HG03442 (cell line): ENCODE measurements around the gene ANXA2R.
"Not testable (repeated sequence)": the region's sequence is repeated elsewhere in the genome, so short reads cannot be mapped to it uniquely, and the experiment has no call there.

Experiments used
- ATAC-seq: cut with Tn5 transposase; IDR thresholded peaks from one replicate; pipeline ENCODE4 v1.9.1; 2021; ENCODE audit warnings: mild to moderate bottlenecking, moderate library complexity; ENCODE audit not compliant: unreplicated experiment

Gene ANXA2R

GRCh38 chr5:43036409-43036808 lies 3.7 kb downstream of the ANXA2R start:
- no peak for ATAC-seq

GRCh38 chr5:43034591-43034968 lies 5.5 kb downstream of the ANXA2R start:
- ATAC-seq, result no peak

- ATAC-seq, result no peak
Observed at GRCh38 chr5:43033841-43034590, 6.1 kb downstream of the ANXA2R start.

GRCh38 chr5:43027054-43027785 lies 12.9 kb downstream of the ANXA2R start:
- no peak for ATAC-seq

- not testable (repeated sequence) for ATAC-seq
Observed at GRCh38 chr5:43025184-43025950, 14.8 kb downstream of the ANXA2R start.

GRCh38 chr5:43024217-43024616 lies 15.9 kb downstream of the ANXA2R start:
- no peak for ATAC-seq

GRCh38 chr5:43021151-43021550 lies 19.0 kb downstream of the ANXA2R start:
- no peak for ATAC-seq

- ATAC-seq, result peak; percentile 15
Observed at GRCh38 chr5:43020399-43020746, 19.7 kb downstream of the ANXA2R start.

GRCh38 chr5:43019614-43020398 lies 20.3 kb downstream of the ANXA2R start:
- peak; percentile 68 for ATAC-seq

GRCh38 chr5:43019291-43019613 lies 20.9 kb downstream of the ANXA2R start:
- no peak for ATAC-seq

GRCh38 chr5:43017428-43017815 lies 22.7 kb downstream of the ANXA2R start:
- ATAC-seq, result peak; percentile 20

GRCh38 chr5:43016217-43016779 lies 23.8 kb downstream of the ANXA2R start:
- no peak for ATAC-seq

- ATAC-seq, result no peak
Observed at GRCh38 chr5:43014522-43014921, 25.6 kb downstream of the ANXA2R start.

- ATAC-seq, result no peak
Observed at GRCh38 chr5:43010935-43011315, 29.2 kb downstream of the ANXA2R start.

- ATAC-seq, result peak; percentile 37
Observed at GRCh38 chr5:43008363-43009153, 31.6 kb downstream of the ANXA2R start.

- ATAC-seq, result peak; percentile 44
Observed at GRCh38 chr5:43007911-43008362, 32.2 kb downstream of the ANXA2R start.

GRCh38 chr5:43007246-43007910 lies 32.7 kb downstream of the ANXA2R start:
- ATAC-seq, result peak; percentile 19

- no peak for ATAC-seq
Observed at GRCh38 chr5:43006424-43007202, 33.5 kb downstream of the ANXA2R start.

GRCh38 chr5:43005031-43005430 lies 35.1 kb downstream of the ANXA2R start:
- no peak for ATAC-seq
